RWPE2 (cell line): ENCODE data around the gene SF3B3.
A peak's percentile ranks its signal among the peaks of the same experiment; 100 is the strongest.

ENCODE experiments used
- ATAC-seq: fragments of 200-7000 bp; cut with Tn5 transposase; 3 replicates; pipeline ENCODE4 v1.9.1; 2021; ENCODE audit warnings: low read depth
- DNase-seq: peaks from one replicate; pipeline ENCODE4 v3.0.0-alpha.2; 2020; ENCODE audit warnings: low spot score
- H3K27ac ChIP-seq: fragments of 450-650 bp; 2 replicates; pipeline ENCODE4 v1.5.1; 2017; ENCODE audit warnings: mild to moderate bottlenecking; ENCODE audit not compliant: poor library complexity, severe bottlenecking
- H3K27me3 ChIP-seq: fragments of 250-450 bp; sonication (Bioruptor Pico); 2 replicates; pipeline ENCODE4 v1.5.1; 2021; ENCODE audit warnings: mild to moderate bottlenecking, moderate library complexity; ENCODE audit not compliant: insufficient read depth, poor library complexity, severe bottlenecking
- H3K36me3 ChIP-seq: fragments of 250-450 bp; sonication (Bioruptor Pico); 2 replicates; pipeline ENCODE4 v1.5.1; 2020; ENCODE audit warnings: low read depth, mild to moderate bottlenecking, moderate library complexity
- H3K4me1 ChIP-seq: fragments of 250-450 bp; sonication (Bioruptor Pico); 2 replicates; pipeline ENCODE4 v1.5.1; 2021; ENCODE audit warnings: mild to moderate bottlenecking, moderate library complexity; ENCODE audit not compliant: insufficient read depth, poor library complexity, severe bottlenecking
- H3K4me3 ChIP-seq: fragments of 250-450 bp; sonication (Bioruptor Pico); 2 replicates; pipeline ENCODE4 v1.5.1; 2021; ENCODE audit warnings: mild to moderate bottlenecking, moderate library complexity; ENCODE audit not compliant: severe bottlenecking
- H3K9me3 ChIP-seq: fragments of 250-450 bp; sonication (Bioruptor Pico); 2 replicates; pipeline ENCODE4 v1.5.1; 2021; ENCODE audit warnings: mild to moderate bottlenecking, moderate library complexity; ENCODE audit not compliant: severe bottlenecking
- TF ChIP-seq, protein P1 (sequence below): fragments of 450-650 bp; IDR thresholded peaks from one replicate; pipeline ENCODE4 v1.5.1; 2017; ENCODE audit warnings: mild to moderate bottlenecking, moderate library complexity; ENCODE audit not compliant: poor library complexity, severe bottlenecking

SF3B3 gene

DNA sequence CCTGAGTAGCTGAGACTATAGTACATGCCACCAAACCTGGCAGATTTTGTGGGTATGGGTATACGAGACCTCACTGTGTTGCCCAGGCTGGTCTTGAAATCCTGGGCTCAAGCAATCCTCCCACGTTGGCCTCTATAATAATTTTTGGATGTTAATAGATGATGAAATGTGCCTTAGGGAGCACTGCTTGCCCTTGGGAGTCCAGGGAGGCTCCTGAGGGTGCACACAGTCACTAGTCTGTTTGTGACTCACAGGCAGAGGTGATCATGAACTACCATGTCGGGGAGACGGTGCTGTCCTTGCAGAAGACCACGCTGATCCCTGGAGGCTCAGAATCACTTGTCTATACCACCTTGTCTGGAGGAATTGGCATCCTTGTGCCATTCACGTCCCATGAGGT lies 46.1 kb downstream of the SF3B3 start:
- H3K4me3 ChIP-seq = no peak overlapping the region
- H3K36me3 ChIP-seq = peaks cover 99% of the 10 kb centered on the region
- no peaks in the 10 kb centered on the region for H3K4me1 ChIP-seq
- TF ChIP-seq, protein P1, sequence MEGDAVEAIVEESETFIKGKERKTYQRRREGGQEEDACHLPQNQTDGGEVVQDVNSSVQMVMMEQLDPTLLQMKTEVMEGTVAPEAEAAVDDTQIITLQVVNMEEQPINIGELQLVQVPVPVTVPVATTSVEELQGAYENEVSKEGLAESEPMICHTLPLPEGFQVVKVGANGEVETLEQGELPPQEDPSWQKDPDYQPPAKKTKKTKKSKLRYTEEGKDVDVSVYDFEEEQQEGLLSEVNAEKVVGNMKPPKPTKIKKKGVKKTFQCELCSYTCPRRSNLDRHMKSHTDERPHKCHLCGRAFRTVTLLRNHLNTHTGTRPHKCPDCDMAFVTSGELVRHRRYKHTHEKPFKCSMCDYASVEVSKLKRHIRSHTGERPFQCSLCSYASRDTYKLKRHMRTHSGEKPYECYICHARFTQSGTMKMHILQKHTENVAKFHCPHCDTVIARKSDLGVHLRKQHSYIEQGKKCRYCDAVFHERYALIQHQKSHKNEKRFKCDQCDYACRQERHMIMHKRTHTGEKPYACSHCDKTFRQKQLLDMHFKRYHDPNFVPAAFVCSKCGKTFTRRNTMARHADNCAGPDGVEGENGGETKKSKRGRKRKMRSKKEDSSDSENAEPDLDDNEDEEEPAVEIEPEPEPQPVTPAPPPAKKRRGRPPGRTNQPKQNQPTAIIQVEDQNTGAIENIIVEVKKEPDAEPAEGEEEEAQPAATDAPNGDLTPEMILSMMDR = no peak
- DNase-seq (no peak), ATAC-seq (no peak)
- H3K27ac ChIP-seq = no peak overlapping the region
- H3K9me3 ChIP-seq = no peaks in the 10 kb centered on the region
- H3K27me3 ChIP-seq = no peaks in the 10 kb centered on the region

DNA sequence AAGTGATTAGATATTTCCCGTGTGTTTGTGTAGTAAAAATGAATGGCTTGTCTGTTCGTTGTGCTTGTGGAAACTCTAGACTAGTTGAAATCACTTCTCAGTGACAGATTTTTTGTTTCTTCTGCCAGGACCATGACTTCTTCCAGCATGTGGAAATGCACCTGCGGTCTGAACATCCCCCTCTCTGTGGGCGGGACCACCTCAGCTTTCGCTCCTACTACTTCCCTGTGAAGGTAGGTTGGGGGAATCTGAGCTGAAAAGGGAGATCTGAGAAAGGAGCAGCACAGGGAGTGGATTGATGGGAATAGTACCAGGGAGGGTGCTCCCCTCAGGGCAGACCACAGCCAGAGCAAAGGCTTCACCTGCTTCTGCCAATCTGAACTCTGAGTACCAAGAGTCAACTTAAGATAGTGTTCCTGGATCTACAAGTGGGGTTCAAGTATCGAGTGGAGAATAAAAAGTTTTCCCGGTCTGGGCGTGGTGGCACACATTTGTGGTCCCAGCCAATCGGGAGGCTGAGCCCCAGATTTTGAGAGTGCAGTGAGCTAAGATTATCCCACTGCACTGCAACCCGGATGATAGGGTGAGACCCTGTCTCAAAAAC lies 47.5 kb downstream of the SF3B3 start:
- TF ChIP-seq, protein P1 = no peak
- DNase-seq (no peak), ATAC-seq (no peak)
- H3K36me3 ChIP-seq = peaks cover 91% of the 10 kb centered on the region
- H3K4me3 ChIP-seq = no peak overlapping the region
- H3K27ac ChIP-seq = no peak overlapping the region
- H3K9me3 ChIP-seq = no peaks in the 10 kb centered on the region
- no peaks in the 10 kb centered on the region for H3K4me1 ChIP-seq
- H3K27me3 ChIP-seq = no peaks in the 10 kb centered on the region

DNA sequence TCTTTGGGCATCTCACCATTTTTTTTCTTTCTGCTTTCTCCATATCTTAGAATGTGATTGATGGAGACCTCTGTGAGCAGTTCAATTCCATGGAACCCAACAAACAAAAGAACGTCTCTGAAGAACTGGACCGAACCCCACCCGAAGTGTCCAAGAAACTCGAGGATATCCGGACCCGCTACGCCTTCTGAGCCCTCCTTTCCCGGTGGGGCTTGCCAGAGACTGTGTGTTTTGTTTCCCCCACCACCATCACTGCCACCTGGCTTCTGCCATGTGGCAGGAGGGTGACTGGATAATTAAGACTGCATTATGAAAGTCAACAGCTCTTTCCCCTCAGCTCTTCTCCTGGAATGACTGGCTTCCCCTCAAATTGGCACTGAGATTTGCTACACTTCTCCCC lies 48.0 kb downstream of the SF3B3 start:
- Histone ChIP-seq H3K27ac (no peak overlapping the region), H3K4me1 (peaks cover 4% of the 10 kb centered on the region)

DNA sequence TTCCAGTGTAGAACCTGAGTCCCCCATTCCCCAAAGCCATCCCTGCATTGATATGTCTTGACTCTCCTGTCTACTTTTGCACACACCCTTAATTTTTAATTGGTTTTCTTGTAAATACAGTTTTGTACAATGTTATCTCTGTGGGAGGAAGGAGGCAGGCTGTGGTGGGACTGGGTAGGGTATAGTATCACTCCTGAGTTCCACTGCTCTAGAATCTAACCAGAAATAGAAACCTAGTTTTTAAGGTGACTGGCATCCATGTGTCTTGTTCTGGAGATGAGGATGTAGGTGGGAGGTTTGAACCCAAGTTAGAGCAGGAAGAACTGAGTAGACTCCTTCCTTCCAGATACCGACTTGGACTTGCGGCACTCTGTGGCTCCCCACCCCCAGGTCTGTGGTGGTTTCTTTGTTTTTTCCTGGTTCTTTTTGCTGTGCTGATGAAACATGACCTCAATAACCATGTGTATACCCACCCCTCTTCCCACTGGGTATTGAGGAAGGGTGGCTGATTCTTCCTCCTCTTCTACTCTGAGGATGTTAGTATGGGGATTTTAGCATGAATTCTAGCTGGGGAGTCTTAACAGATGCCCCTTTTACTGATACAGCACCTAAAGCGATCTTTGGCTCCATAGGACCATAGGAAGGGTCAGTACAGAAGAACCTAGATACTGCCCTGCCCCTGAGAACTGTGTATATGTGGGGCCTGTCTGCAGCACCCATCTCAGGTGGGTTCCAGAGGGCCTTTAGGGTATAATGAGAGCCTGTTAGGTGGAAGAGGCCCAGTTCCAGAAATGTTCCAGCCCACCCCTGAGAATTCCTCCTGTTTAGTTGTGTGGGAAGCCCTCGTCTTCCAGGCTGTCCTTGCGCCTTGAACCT lies 48.7 kb downstream of the SF3B3 start:
- ATAC-seq = no peak
- Histone ChIP-seq H3K27me3 (no peaks in the 10 kb centered on the region), H3K36me3 (peaks cover 78% of the 10 kb centered on the region), H3K9me3 (no peaks in the 10 kb centered on the region), H3K4me3 (no peak overlapping the region), H3K27ac (peak overlapping the region; percentile 46), H3K4me1 (peaks cover 11% of the 10 kb centered on the region)
- TF ChIP-seq, protein P1 = no peak
- DNase-seq = peak; percentile 4

More for the DNA sequence above, 48.0 kb downstream of the SF3B3 start:
- H3K27me3 ChIP-seq = no peaks in the 10 kb centered on the region
- H3K4me3 ChIP-seq = no peak overlapping the region
- H3K36me3 ChIP-seq = peaks cover 85% of the 10 kb centered on the region
- DNase-seq (no peak), ATAC-seq (no peak)
- H3K9me3 ChIP-seq = no peaks in the 10 kb centered on the region
- TF ChIP-seq, protein P1 = no peak

DNA sequence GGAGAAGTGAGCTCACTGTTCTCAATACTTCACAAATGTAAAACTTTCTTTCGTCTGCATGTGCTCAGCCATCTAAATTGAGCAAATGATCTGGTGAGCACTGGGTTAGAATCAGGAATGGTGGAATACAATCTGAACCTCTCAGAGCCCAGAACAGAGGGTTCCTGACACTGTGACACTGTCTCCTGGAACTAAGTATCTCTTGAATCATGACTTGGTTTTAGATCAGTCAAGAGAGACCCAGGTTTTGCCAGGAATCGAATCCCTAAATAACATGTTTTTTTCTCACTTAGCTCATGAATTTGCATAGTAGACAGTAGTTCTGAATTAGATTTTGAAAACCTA lies 49.3 kb downstream of the SF3B3 start:
- TF ChIP-seq, protein P1 = no peak
- no peak for ATAC-seq
- DNase-seq = peak; percentile 6
- peaks cover 72% of the 10 kb centered on the region for H3K36me3 ChIP-seq
- H3K9me3 ChIP-seq = no peaks in the 10 kb centered on the region
- H3K4me3 ChIP-seq = no peak overlapping the region
- H3K27me3 ChIP-seq = no peaks in the 10 kb centered on the region
- H3K4me1 ChIP-seq = peaks cover 15% of the 10 kb centered on the region
- H3K27ac ChIP-seq = peak overlapping the region; percentile 46
